H1 (cell line): Measurements from ENCODE around the gene RHBDD1. TPM values are rescaled to one million over a fixed set of nuclear protein-coding genes. Genes with fewer than 3 reads are reported as not detected.

Source experiments
- BCL11A ChIP-seq, 2 experiments: IDR thresholded peaks; one replicate each; pipeline ENCODE4 v1.6.1; 2011; ENCODE audit warnings: low read depth in 2 of 2, low read length in 2 of 2, mild to moderate bottlenecking in 2 of 2
- CBX8 ChIP-seq: fragments of 300-800, 300-1000 bp; sonication (generic); IDR thresholded peaks from 2 replicates; pipeline ENCODE4 v1.7.1; 2016; ENCODE audit warnings: low read depth, low read length, borderline replicate concordance
- CREB1 ChIP-seq: IDR thresholded peaks from 2 replicates; pipeline ENCODE4 v1.6.1; 2012; ENCODE audit warnings: inconsistent platforms
- CTBP2 ChIP-seq: IDR thresholded peaks from 2 replicates; pipeline ENCODE4 v1.7.0; 2011; ENCODE audit warnings: borderline replicate concordance, mild to moderate bottlenecking, moderate library complexity, mixed read lengths, low read length; ENCODE audit not compliant: insufficient read depth, insufficient read length
- EZH2 ChIP-seq: fragments of 200-600 bp; sonication (generic); IDR thresholded peaks from 2 replicates; pipeline ENCODE4 v1.7.1; 2012; ENCODE audit warnings: low read depth, mild to moderate bottlenecking, moderate library complexity, low read length, inconsistent platforms; ENCODE audit not compliant: severe bottlenecking
- FOSL1 ChIP-seq: IDR thresholded peaks from 2 replicates; pipeline ENCODE4 v1.6.1; 2011; ENCODE audit warnings: mild to moderate bottlenecking, low read depth, low read length, moderate library complexity; ENCODE audit not compliant: insufficient read depth
- JUN ChIP-seq: IDR thresholded peaks from 2 replicates; pipeline ENCODE4 v1.6.1; 2011; ENCODE audit warnings: low read depth, mild to moderate bottlenecking, improper control_type of control experiment, low read length
- JUND ChIP-seq: IDR thresholded peaks from 2 replicates; pipeline ENCODE4 v1.6.1; 2011; ENCODE audit warnings: mild to moderate bottlenecking, improper control_type of control experiment, low read length
- NANOG ChIP-seq: IDR thresholded peaks from 2 replicates; pipeline ENCODE4 v1.6.1; 2011; ENCODE audit warnings: low read length, low read depth, mild to moderate bottlenecking, inconsistent platforms; ENCODE audit not compliant: insufficient read depth, poor library complexity, severe bottlenecking
- RFX5 ChIP-seq: IDR thresholded peaks from 2 replicates; pipeline ENCODE4 v1.6.1; 2011; ENCODE audit warnings: low read depth, low read length, improper control_type of control experiment, borderline replicate concordance
- SAP30 ChIP-seq: fragments of 300-600 bp; sonication (generic); IDR thresholded peaks from 2 replicates; pipeline ENCODE4 v1.7.1; 2012; ENCODE audit warnings: low read length, moderate library complexity, mild to moderate bottlenecking, inconsistent platforms; ENCODE audit not compliant: insufficient read depth, insufficient replicate concordance
- SIRT6 ChIP-seq: IDR thresholded peaks from one replicate; pipeline ENCODE4 v1.7.1; 2012; ENCODE audit warnings: low read length, inconsistent platforms
- SP1 ChIP-seq: IDR thresholded peaks from 2 replicates; pipeline ENCODE4 v1.6.1; 2011; ENCODE audit warnings: low read depth, low read length
- SP4 ChIP-seq: IDR thresholded peaks from 2 replicates; pipeline ENCODE4 v1.6.1; 2012; ENCODE audit warnings: low read length, inconsistent platforms
- TAF1 ChIP-seq: IDR thresholded peaks from 2 replicates; pipeline ENCODE4 v1.6.1; 2011; ENCODE audit warnings: mild to moderate bottlenecking, low read depth, low read length
- TBP ChIP-seq: IDR thresholded peaks from 2 replicates; pipeline ENCODE4 v1.6.1; 2011; ENCODE audit warnings: low read depth, low read length, improper control_type of control experiment
- TCF12 ChIP-seq: IDR thresholded peaks from 2 replicates; pipeline ENCODE4 v1.6.1; 2011; ENCODE audit warnings: low read depth, mild to moderate bottlenecking, low read length
- ZNF274 ChIP-seq: IDR thresholded peaks from 2 replicates; pipeline ENCODE4 v1.7.0; 2012; ENCODE audit warnings: low read length, borderline replicate concordance; ENCODE audit errors: extremely low read depth
- polyA plus RNA-seq, 7 experiments: library from polyadenylated mRNA; depleted of rRNA in 3 of 7; stranded (reverse) in 5 of 7; unstranded in 2 of 7; fragments of >200 nt in 5 of 7; fragments of 200-250 nt in 2 of 7; gene quantifications; 1 replicate in 5 of 7; 2 replicates in 1 of 7; 4 replicates in 1 of 7; pipeline versions ENCODE4 v1.2.1 to v1.2.3, GENCODE V29; 2011 to 2013; ENCODE audit warnings: missing spikeins in 2 of 7, mixed read lengths in 2 of 7
- total RNA-seq: library from RNA; stranded (reverse); fragmentation: NEBNext Ultra II Directional; extraction: Animal tissue kit (Norgen Biotek cat#: 25700); gene quantifications from 2 replicates; pipeline ENCODE4 v1.2.1, GENCODE V29; 2021
- TF ChIP-seq, protein P1 (sequence below): IDR thresholded peaks from 2 replicates; pipeline ENCODE4 v1.6.1; 2012; ENCODE audit warnings: low read length, inconsistent platforms
- TF ChIP-seq, protein P2 (sequence below): IDR thresholded peaks from 2 replicates; pipeline ENCODE4 v1.6.1; 2011; ENCODE audit warnings: low read length, improper control_type of control experiment
- TF ChIP-seq, protein P3 (sequence below): IDR thresholded peaks from 2 replicates; pipeline ENCODE4 v1.6.1; 2012; ENCODE audit warnings: inconsistent platforms

The RHBDD1 gene
- total and polyA plus RNA-seq, 2 of the 8 experiments (the other 6 are each of a cell fraction or from before 2014, with no cell fraction given), result 10.5 to 23.1 TPM

DNA sequence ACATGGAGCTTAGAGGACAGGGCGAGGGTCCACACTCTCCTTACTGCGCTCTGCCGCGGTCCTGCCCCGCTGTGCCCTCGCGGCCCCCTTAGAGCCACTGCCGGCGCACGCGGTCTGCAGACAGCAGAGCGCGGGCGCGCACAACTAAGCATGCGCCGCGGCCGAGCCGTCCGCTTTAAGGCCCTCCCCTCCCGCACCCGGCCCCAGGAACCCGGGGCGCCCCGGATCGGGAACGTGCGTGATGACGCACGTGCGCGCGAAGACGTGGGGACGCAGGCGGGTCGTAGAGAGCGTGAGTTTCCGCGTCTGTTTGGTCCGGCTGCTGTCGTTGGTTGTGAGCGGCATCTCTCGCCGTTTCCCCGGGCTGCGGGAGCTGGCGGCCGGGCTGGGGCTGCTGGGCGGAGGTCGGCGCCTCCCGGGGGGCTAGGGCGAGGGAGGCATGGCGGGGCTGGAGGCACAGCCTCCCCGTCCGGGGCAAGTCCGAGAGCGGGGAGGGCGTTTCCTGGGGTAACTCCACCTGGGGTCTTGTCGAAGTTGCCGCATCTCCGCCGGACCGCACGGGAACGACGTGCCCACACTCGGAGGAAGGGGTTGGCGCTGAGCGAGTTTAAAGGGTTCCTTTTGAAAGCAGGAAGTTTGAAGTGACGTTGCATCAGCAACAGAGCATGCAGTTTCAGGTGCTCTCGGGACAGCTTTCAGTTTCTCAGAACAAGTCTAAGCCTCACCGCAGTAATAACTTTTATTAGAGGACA lies at the start of gene RHBDD1 (continued):
- TF ChIP-seq, protein P1, sequence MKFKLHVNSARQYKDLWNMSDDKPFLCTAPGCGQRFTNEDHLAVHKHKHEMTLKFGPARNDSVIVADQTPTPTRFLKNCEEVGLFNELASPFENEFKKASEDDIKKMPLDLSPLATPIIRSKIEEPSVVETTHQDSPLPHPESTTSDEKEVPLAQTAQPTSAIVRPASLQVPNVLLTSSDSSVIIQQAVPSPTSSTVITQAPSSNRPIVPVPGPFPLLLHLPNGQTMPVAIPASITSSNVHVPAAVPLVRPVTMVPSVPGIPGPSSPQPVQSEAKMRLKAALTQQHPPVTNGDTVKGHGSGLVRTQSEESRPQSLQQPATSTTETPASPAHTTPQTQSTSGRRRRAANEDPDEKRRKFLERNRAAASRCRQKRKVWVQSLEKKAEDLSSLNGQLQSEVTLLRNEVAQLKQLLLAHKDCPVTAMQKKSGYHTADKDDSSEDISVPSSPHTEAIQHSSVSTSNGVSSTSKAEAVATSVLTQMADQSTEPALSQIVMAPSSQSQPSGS, result peak; percentile 57; the same call in 1 of the 2 replicates
- TF ChIP-seq SP4 (0 out of 2 replicates have a peak, but pooled peaks have one; percentile 17), JUND (no peak), CBX8 (no peak), TCF12 (0 out of 2 replicates have a peak, but pooled peaks have one; percentile 6), JUN (no peak), FOSL1 (no peak), RFX5 (no peak), EZH2 (no peak), NANOG (no peak), CREB1 (peak; percentile 91), TAF1 (peak; percentile 75), SIRT6 (no peak), CTBP2 (no peak), ZNF274 (no peak), TBP (peak; percentile 16), BCL11A (IDR thresholded peaks at IDR 0.05; ENCODE audit: low read depth in 2 of 2, low read length in 2 of 2) (no peak), SAP30 (no peak), SP1 (no peak)
- TF ChIP-seq, protein P2, sequence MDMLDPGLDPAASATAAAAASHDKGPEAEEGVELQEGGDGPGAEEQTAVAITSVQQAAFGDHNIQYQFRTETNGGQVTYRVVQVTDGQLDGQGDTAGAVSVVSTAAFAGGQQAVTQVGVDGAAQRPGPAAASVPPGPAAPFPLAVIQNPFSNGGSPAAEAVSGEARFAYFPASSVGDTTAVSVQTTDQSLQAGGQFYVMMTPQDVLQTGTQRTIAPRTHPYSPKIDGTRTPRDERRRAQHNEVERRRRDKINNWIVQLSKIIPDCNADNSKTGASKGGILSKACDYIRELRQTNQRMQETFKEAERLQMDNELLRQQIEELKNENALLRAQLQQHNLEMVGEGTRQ, result no peak
- TF ChIP-seq, protein P3, sequence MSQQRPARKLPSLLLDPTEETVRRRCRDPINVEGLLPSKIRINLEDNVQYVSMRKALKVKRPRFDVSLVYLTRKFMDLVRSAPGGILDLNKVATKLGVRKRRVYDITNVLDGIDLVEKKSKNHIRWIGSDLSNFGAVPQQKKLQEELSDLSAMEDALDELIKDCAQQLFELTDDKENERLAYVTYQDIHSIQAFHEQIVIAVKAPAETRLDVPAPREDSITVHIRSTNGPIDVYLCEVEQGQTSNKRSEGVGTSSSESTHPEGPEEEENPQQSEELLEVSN, result peak; percentile 99
